ENCODE data around the gene PCDH1.

Gene PCDH1

DNA sequence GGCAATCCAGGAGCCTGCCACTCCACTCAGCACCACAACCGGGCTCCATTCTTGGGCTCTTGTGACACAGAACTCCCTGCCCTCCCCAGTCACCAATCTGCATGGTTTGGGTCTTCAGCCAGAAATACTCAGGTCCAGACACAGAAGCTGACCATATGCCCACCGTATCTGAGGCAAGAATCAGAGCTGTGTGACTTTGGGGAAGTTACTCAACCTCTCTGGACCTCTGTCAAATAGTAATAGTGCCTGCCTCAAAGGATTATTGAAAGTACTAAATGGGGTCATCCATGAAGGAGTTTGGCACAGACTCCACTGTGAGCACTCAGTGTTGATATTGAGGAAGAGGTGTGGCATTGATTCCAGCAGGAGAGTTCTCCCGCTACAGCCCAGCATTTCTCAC lies 67.5 kb downstream of the PCDH1 start:
- DNase-seq (ENCODE audit: low read depth, low spot score): no peak

GRCh38 chr5:141809380-141810096 lies 68.7 kb downstream of the PCDH1 start:
- DNase-seq (ENCODE audit: low read depth, low spot score): no peak

- no peak for DNase-seq (ENCODE audit: low read depth, low spot score)
Observed at GRCh38 chr5:141808857-141809256, 69.4 kb downstream of the PCDH1 start.

GRCh38 chr5:141807732-141808131 lies 70.5 kb downstream of the PCDH1 start:
- DNase-seq (ENCODE audit: low read depth, low spot score): no peak

DNA sequence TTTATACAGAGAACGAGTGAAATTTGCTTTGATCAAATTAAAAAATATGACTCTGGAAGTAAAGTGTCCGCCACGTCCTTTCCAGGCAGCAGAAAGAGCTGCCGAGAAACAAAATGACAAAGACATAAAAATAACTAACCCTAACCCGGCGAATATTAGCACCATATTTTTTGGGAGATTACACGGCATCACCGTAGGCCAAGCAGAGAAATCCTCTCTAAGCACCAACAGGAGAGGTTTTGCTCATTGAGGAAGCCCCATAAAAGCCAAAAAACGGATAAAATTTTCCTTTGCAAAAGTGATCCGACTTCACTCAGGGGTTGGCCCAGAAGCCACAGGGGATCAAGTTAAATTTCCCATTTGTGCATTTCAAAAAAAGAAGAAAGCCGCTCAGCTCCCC lies 70.9 kb downstream of the PCDH1 start:
- DNase-seq (ENCODE audit: low read depth, low spot score): no peak

DNA sequence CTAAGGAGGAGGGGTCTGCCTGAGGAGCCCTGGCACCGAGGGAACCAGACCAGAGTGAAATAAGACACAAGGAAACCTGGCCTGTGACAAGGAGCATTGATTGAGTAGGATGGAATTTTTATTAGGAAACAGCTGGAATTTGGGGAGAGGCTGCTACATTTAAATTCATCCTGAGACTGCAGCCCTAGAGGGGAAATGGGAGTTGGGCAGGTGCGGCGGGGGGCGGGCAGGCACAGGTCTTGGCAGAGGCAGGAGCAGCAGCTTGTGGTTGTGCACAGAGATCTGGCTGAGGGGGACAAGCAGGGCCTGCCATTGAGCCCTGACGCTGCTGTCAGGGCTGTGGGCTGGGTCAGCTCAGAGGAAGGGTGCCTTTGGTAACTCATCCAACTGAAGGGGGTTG lies 71.6 kb downstream of the PCDH1 start:
- DNase-seq (ENCODE audit: low read depth, low spot score): no peak

DNA sequence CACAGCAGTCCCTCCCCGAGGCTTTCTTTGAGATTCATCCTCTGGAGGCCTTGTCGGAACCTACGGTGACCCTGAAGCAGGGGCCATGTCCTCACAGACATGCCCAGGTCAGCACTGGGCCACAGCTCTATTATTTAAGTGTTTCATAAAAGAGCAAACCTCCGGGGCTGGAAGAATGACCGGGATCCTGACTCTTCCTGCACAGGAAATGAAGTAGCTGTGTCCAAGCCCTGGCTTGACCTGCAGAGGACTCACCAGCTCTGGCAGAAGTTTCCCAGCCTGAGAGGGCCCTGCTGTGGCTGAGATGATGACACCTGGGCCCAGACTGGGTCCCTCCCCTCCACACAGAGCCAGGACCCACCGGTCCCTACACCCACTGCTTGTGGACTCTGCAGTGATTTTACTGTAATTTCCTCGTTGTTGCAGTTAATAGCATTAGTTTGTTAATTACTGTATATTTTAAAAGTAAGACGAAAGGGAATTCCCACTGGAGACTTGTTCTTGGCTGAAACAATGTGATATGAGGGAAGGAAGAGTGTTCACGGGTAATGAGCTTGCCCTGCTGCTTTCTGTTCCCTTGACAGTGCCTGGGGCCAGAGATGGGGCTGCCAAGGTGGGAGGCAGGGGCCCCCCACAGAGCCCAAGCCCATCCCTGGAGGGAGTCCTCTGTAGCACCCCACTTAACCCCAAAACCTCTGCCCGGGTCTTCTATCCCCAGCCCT lies 72.2 kb downstream of the PCDH1 start:
- no peak for DNase-seq (ENCODE audit: low read depth, low spot score)

DNA sequence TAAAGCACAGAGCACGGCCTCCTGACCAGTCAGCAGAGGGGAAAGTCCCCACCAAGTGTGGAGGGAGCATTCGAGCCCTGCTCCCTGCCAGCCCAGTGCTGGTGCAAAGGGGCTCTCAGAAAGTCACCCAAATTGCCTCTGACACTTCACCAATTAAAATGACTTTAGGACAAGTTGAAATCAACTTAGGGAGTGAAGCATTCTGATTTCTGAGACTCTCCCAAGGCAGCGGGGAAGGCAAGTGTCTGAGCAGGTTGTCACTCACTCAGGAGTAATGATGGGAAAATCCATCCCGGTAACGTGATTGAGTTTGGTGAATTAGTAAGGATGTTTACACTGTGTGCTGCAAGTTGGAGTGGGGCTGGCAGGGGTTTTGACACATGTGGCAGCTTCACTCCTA lies 73.7 kb downstream of the PCDH1 start:
- no peak for DNase-seq (ENCODE audit: low read depth, low spot score)
